ENCODE data around the gene AMMECR1L.

Gene AMMECR1L

DNA sequence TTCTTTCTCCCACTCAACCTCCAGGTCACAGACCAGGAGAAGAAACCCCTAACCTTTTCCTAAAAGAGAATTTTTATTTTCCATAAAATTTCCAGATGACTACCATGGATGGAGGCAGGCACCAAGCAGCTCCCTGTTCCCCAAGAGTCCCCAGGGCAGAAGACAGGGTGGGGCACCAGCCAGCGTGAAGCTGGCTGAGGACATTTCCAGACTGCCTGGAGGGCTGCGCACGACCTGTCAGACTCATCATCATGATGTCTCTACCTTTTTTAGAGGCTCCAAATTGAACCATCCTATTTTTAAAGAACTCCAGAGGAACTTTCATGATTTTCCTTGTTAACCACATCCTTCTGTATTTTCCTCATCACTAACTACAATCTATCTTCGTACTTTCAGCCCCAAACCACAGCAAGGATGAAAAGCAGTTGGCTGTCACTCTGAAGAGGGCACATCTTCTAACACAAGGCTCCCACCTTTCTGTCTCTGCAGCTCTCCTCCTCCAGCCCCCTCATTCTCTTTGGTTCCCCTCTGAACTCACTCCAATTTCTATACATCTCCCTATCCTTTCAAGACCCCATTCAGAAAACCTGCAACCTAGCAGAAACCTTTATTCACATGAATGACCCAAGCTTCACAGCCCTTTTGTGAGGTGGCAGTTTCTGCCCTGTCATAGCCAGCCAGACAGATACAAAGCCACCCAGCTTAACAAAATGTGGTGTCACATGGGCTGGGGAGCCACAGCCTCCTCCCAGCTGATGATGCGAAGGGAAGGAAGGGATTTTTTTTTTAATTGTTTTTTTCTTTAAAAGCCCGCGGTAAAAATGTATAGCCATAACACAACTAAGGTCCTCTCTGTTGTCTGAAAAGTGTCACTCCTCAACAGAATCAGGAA is 11.1 kb downstream of the AMMECR1L start:
- in situ Hi-C loops (cut with MboI; ENCODE audit: low pct_unique_long_range_greater_than_20kb, low sequenced_read_pairs, unreplicated experiment), result no loop called here
- peak; percentile 49 for DNase-seq (ENCODE audit: low spot score)
- TF ChIP-seq, protein P1, sequence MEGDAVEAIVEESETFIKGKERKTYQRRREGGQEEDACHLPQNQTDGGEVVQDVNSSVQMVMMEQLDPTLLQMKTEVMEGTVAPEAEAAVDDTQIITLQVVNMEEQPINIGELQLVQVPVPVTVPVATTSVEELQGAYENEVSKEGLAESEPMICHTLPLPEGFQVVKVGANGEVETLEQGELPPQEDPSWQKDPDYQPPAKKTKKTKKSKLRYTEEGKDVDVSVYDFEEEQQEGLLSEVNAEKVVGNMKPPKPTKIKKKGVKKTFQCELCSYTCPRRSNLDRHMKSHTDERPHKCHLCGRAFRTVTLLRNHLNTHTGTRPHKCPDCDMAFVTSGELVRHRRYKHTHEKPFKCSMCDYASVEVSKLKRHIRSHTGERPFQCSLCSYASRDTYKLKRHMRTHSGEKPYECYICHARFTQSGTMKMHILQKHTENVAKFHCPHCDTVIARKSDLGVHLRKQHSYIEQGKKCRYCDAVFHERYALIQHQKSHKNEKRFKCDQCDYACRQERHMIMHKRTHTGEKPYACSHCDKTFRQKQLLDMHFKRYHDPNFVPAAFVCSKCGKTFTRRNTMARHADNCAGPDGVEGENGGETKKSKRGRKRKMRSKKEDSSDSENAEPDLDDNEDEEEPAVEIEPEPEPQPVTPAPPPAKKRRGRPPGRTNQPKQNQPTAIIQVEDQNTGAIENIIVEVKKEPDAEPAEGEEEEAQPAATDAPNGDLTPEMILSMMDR (IDR thresholded peaks at IDR 0.05; ENCODE audit: extremely low read depth, insufficient read depth, missing control alignments), result no peak

DNA sequence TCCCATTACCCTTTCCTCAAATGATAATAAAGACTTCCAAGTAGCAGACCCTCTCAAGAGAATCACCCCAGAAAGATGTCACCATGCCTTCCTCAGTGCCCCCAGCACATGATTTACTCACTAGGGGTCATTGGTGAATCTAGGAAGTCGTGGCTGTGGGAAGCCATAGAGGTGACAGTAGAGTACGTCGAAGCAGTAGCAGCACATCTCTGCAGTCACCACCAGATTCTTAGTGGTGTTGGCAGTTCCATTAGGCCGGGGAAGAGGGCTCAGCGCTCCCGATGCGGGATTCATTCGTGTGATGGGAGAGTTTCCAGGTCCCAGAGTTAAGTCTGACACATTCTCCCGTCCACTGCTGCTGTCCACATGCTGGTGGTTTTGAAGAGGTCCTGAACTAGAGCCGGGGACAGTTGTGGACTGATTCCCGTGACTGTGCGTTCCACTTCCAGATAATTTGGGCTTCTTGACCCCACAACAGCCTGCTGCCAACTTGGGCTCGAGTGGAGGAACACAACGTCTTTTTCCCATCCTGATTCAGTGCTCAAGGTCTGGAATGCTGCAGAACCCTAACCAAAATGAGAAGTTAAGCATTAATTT is 12.0 kb downstream of the AMMECR1L start:
- TF ChIP-seq, protein P1 (IDR thresholded peaks at IDR 0.05; ENCODE audit: extremely low read depth, insufficient read depth, missing control alignments), result no peak
- in situ Hi-C loops (cut with MboI; ENCODE audit: low pct_unique_long_range_greater_than_20kb, low sequenced_read_pairs, unreplicated experiment), result no loop called here
- no peak for DNase-seq (ENCODE audit: low spot score)

DNA sequence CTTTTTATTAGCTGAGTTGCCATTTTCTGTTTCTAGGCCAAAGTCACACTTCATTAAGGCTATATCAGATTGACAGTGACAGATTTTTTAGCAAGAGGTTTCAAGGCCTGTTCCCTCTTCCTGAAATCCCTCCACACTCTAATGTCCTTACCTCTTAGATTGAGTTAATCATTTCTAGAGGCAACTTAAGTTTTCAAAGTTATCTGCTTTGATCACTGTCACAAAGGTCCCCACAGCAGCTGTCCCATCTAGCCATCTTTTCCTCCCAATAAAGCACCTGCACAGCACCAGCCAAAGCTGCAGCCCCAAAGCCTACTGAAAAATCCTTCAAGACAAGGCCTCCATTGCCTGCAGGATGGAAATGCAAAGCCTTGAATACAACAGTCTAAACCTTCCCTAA is 13.4 kb downstream of the AMMECR1L start:
- TF ChIP-seq, protein P1 (IDR thresholded peaks at IDR 0.05; ENCODE audit: extremely low read depth, insufficient read depth, missing control alignments), result no peak
- in situ Hi-C loops (cut with MboI; ENCODE audit: low pct_unique_long_range_greater_than_20kb, low sequenced_read_pairs, unreplicated experiment), result no loop called here
- DNase-seq (ENCODE audit: low spot score), result no peak

DNA sequence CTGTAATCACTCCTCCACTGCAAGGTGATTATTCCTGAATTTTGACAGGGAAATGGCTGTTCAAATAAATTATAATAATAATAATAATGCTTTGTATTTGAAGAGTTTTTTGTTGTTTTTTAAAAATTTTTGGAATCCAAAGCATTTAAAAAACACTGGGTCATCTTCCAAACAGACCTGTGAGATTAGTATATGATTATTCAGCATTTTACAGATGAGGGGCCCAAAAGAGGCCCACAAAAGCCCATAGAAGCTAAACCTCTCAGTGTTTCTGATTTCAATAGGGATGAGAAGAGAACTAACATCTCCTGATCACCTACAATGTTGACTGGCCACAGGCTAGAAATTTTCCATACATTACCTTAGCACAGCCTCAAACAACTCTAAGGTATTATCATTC is 19.8 kb downstream of the AMMECR1L start:
- in situ Hi-C loops (cut with MboI; ENCODE audit: low pct_unique_long_range_greater_than_20kb, low sequenced_read_pairs, unreplicated experiment), result no loop called here
- TF ChIP-seq, protein P1 (IDR thresholded peaks at IDR 0.05; ENCODE audit: extremely low read depth, insufficient read depth, missing control alignments), result no peak
- no peak for DNase-seq (ENCODE audit: low spot score)

DNA sequence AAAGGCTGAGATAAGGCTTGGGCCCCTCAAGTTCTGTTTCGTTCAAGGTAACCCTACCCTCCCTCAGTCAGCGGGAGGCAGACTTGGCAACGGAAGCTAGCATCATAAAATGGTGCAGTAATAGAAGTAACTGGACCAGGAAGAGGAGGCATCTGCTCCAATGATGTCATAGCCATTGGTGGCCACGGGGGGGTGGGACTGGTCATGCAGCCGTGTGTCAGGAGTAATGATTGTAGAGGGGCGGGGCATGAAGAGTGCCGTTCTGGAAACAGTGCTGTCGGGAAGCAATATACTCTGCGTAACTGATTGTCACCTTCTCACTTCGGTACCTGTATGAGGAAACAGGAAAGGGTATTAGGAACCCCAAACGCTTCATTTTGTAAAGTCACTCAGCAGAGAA is 20.9 kb downstream of the AMMECR1L start:
- TF ChIP-seq, protein P1 (IDR thresholded peaks at IDR 0.05; ENCODE audit: extremely low read depth, insufficient read depth, missing control alignments), result peak; percentile 5
- no peak for DNase-seq (ENCODE audit: low spot score)
- in situ Hi-C loops (cut with MboI; ENCODE audit: low pct_unique_long_range_greater_than_20kb, low sequenced_read_pairs, unreplicated experiment), result no loop called here

DNA sequence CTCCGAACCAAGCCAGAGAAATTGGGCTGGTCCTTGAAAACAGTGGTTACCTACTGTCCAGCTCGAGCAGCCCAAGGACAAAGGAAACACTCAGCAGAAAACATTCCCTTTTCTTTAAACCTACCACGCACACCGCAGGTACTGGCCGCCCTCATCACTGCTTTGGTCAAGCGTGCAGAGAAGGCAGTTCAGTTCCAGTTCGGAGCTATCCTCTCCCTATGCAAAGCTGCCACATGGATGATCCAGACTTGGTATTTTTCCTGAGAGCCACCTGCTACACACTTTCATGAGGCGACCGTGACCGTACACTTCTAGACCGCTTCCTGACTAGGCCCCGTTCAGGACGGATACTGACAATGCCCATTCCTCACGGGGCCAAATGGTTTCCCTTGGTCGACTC is 23.5 kb downstream of the AMMECR1L start:
- in situ Hi-C loops (cut with MboI; ENCODE audit: low pct_unique_long_range_greater_than_20kb, low sequenced_read_pairs, unreplicated experiment), result no loop called here
- DNase-seq (ENCODE audit: low spot score), result no peak
- TF ChIP-seq, protein P1 (IDR thresholded peaks at IDR 0.05; ENCODE audit: extremely low read depth, insufficient read depth, missing control alignments), result no peak

Measured in GM13977 (cell line).